HCT116 (cell line): Measurements from ENCODE around the gene KCNQ1OT1. TPM values are rescaled to one million over a fixed set of nuclear protein-coding genes. Genes with fewer than 3 reads are reported as not detected.

Source experiments
- ATAC-seq: fragments of 200-7000 bp; cut with Tn5 transposase; 2 replicates; pipeline ENCODE4 v1.9.1; 2020; ENCODE audit warnings: mild to moderate bottlenecking, moderate library complexity
- BruUV-seq: library from RNA; stranded (reverse); fragments of 400-500 nt; replicated peaks from 2 replicates; lab custom pipeline; 2021; lab: Mats Ljungman, UMichigan
- CTCF ChIA-PET: fragments of 300-600 bp; sonication (Branson Sonifier 250); formaldehyde crosslinking; loops from one replicate; lab custom pipeline; 2021; ENCODE audit warnings: antibody characterized with exemption; lab: Charles Lee
- POLR2A ChIA-PET: fragments of 300-600, 350-600 bp; sonication (Branson Sonifier 250); formaldehyde crosslinking; loops from one replicate; lab custom pipeline; 2021; ENCODE audit warnings: antibody characterized with exemption; lab: Charles Lee
- RAD21 ChIA-PET, 2 experiments: fragments of 300-600 bp; sonication (Branson Sonifier 250); formaldehyde crosslinking; loops; one replicate each; lab custom pipeline; 2023; ENCODE audit warnings: low total read pairs in 2 of 2; ENCODE audit not compliant: uncharacterized antibody in 2 of 2, unreplicated experiment in 2 of 2, low non-redundant PET in 1 of 2; lab: Charles Lee
- DNase-seq: peaks from one replicate; pipeline ENCODE4 v3.0.0-alpha.2; 2010; ENCODE audit warnings: low read depth, low spot score
- H2AFZ ChIP-seq: fragments of 200-600 bp; shearing (Covaris generic), sonication (generic); 2 replicates; pipeline ENCODE4 v1.6.1; 2017; ENCODE audit warnings: low read depth, mixed run types, mixed read lengths, antibody characterized with exemption, low read length; ENCODE audit not compliant: poor library complexity, severe bottlenecking
- H3K27ac ChIP-seq: 2 replicates; pipeline ENCODE4 v1.5.1; 2012; ENCODE audit warnings: low read depth, low read length
- H3K27me3 ChIP-seq: fragments of 200-600 bp; sonication (generic); 2 replicates; pipeline ENCODE4 v1.6.1; 2016; ENCODE audit warnings: mixed run types, low read length, mixed read lengths; ENCODE audit not compliant: insufficient read depth
- H3K36me3 ChIP-seq, 2 experiments: fragments of 200-500 bp in 1 of 2; fragments of 200-600 bp in 1 of 2; sonication (Bioruptor generic) in 1 of 2; sonication (generic) in 1 of 2; 2 replicates each; pipeline versions ENCODE4 v1.5.1 to v1.6.1; 2014 to 2016; ENCODE audit warnings: low read length in 2 of 2, inconsistent platforms in 1 of 2, mixed read lengths in 1 of 2, mixed run types in 1 of 2; ENCODE audit not compliant: insufficient read depth in 2 of 2, control insufficient read depth in 1 of 2
- H3K4me1 ChIP-seq, 2 experiments: fragments of 200-600 bp in 1 of 2; sonication (generic) in 1 of 2; 2 replicates each; pipeline versions ENCODE4 v1.5.1 to v1.6.1; 2012 to 2017; ENCODE audit warnings: low read length in 2 of 2, inconsistent platforms in 1 of 2, mild to moderate bottlenecking in 1 of 2, mixed read lengths in 1 of 2, mixed run types in 1 of 2, moderate library complexity in 1 of 2; ENCODE audit not compliant: insufficient read depth in 2 of 2, control insufficient read depth in 1 of 2
- H3K4me2 ChIP-seq: fragments of 200-600 bp; sonication (generic); 2 replicates; pipeline ENCODE4 v1.6.1; 2017; ENCODE audit warnings: mixed run types, low read length, mixed read lengths
- H3K4me3 ChIP-seq, 2 experiments: fragments of 200-600 bp in 1 of 2; sonication (generic) in 1 of 2; replicated peaks in 1 of 2; 2 replicates each; pipeline ENCODE4 v1.5.1; 2011 to 2016; ENCODE audit warnings: low read length in 2 of 2, control low read depth in 1 of 2, low read depth in 1 of 2, mild to moderate bottlenecking in 1 of 2, mixed read lengths in 1 of 2, mixed run types in 1 of 2
- H3K79me2 ChIP-seq: fragments of 200-600 bp; sonication (generic); 2 replicates; pipeline ENCODE4 v1.6.1; 2017; ENCODE audit warnings: mild to moderate bottlenecking, mixed run types, low read length, moderate library complexity, mixed read lengths; ENCODE audit not compliant: insufficient read depth
- H3K9ac ChIP-seq: fragments of 200-600 bp; sonication (generic); 2 replicates; pipeline ENCODE4 v1.6.1; 2016; ENCODE audit warnings: low read length, mixed read lengths
- H3K9me2 ChIP-seq: fragments of 200-600 bp; sonication (generic), shearing (Covaris generic); 2 replicates; pipeline ENCODE4 v1.6.1; 2017; ENCODE audit warnings: mixed run types, mild to moderate bottlenecking, moderate library complexity; ENCODE audit not compliant: insufficient read depth
- H3K9me3 ChIP-seq, 2 experiments: fragments of 200-500 bp in 1 of 2; fragments of 200-600 bp in 1 of 2; sonication (Bioruptor generic) in 1 of 2; sonication (generic) in 1 of 2; 2 replicates each; pipeline ENCODE4 v1.6.1; 2014 to 2017; ENCODE audit warnings: low read length in 2 of 2, mixed read lengths in 2 of 2, inconsistent platforms in 1 of 2, low read depth in 1 of 2, mild to moderate bottlenecking in 1 of 2, mixed run types in 1 of 2, moderate library complexity in 1 of 2; ENCODE audit not compliant: control insufficient read depth in 1 of 2, insufficient read depth in 1 of 2
- H4K20me1 ChIP-seq: fragments of 200-600 bp; sonication (generic), shearing (Covaris generic); 2 replicates; pipeline ENCODE4 v1.6.1; 2017; ENCODE audit warnings: mixed run types, mild to moderate bottlenecking, moderate library complexity; ENCODE audit not compliant: insufficient read depth
- CEBPB ChIP-seq: IDR thresholded peaks from 2 replicates; pipeline ENCODE4 v1.6.1; 2012; ENCODE audit warnings: low read depth
- EGR1 ChIP-seq: IDR thresholded peaks from 2 replicates; pipeline ENCODE4 v1.6.1; 2012; ENCODE audit warnings: low read depth
- EZH2 ChIP-seq: fragments of 200-600 bp; sonication (generic); IDR thresholded peaks from 2 replicates; pipeline ENCODE4 v1.6.1; 2017; ENCODE audit warnings: antibody characterized with exemption, mixed run types
- MAX ChIP-seq: IDR thresholded peaks from 2 replicates; pipeline ENCODE4 v1.6.1; 2012
- POLR2A ChIP-seq: IDR thresholded peaks from 2 replicates; pipeline ENCODE4 v1.7.0; 2011; ENCODE audit warnings: borderline replicate concordance; ENCODE audit not compliant: insufficient read depth, insufficient read length; ENCODE audit errors: extremely low read depth
- RAD21 ChIP-seq: IDR thresholded peaks from 2 replicates; pipeline ENCODE4 v1.6.1; 2012; ENCODE audit warnings: low read depth, mild to moderate bottlenecking
- SP1 ChIP-seq: IDR thresholded peaks from 2 replicates; pipeline ENCODE4 v1.6.1; 2012; ENCODE audit warnings: low read depth
- SRF ChIP-seq: IDR thresholded peaks from 2 replicates; pipeline ENCODE4 v1.6.1; 2012; ENCODE audit warnings: low read depth
- TCF7L2 ChIP-seq: IDR thresholded peaks from 2 replicates; pipeline ENCODE4 v1.7.0; 2011; ENCODE audit warnings: borderline replicate concordance, inconsistent platforms; ENCODE audit not compliant: insufficient read depth, insufficient read length; ENCODE audit errors: extremely low read depth
- ZFX ChIP-seq: fragments of 450-650 bp; IDR thresholded peaks from 2 replicates; pipeline ENCODE4 v1.6.1; 2017
- ZNF274 ChIP-seq: fragments of 200-500 bp; sonication (Bioruptor generic); IDR thresholded peaks from 2 replicates; pipeline ENCODE4 v1.6.1; 2014; ENCODE audit warnings: mild to moderate bottlenecking, low read depth, low read length, inconsistent platforms
- intact Hi-C: fragments of 100-400 bp; cut with micrococcal nuclease; formaldehyde crosslinking; loops from 2 replicates; pipeline ENCODE4 v1.10.0; 2022
- total RNA-seq: library from RNA; stranded (reverse); gene quantifications from one replicate; pipeline ENCODE4 v1.2.1, GENCODE V29; 2021; ENCODE audit not compliant: unreplicated experiment
- TF ChIP-seq, protein P1 (sequence below): IDR thresholded peaks from 2 replicates; pipeline ENCODE4 v1.6.1; 2012; ENCODE audit warnings: low read depth
- TF ChIP-seq, protein P2 (sequence below): IDR thresholded peaks from 2 replicates; pipeline ENCODE4 v1.6.1; 2012

Gene KCNQ1OT1
- total RNA-seq, 1 experiment from 2014 or later = 1.1 TPM

DNA sequence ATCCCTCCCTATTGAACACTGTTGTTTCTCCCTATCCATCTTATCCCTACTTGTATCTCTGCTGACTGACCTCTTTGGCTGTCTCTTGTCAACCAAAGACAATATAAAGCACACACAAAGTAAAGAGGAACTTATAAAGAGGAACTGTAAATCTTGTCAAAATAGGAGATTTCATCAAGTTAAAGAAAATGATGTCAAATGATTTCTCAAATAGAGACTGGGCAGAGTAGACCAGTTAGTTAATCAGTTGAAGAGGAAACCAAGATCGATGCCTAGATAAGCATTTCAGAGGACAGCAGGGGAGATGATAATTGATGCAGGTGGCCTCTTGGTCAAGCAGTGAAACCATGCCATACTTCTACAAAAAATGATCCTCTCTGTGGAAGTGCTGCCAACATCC is 22.7 kb downstream of the KCNQ1OT1 start:
- ChIA-PET POLR2A (no interaction called here), CTCF (no interaction called here), RAD21 (no interaction called here)
- H3K27me3 ChIP-seq = no peaks in the 10 kb centered on the region
- intact Hi-C loops = no loop called here
- H3K4me1 ChIP-seq = no peaks in the 10 kb centered on the region
- BruUV-seq = no TSS peak
- H3K9me3 ChIP-seq = no peaks in the 10 kb centered on the region
- H3K9me2 ChIP-seq = no peaks in the 10 kb centered on the region
- H3K4me2 ChIP-seq = no peak overlapping the region
- no peak overlapping the region for H3K4me3 ChIP-seq
- no peak for ATAC-seq
- no peak for TF ChIP-seq ZFX
- TF ChIP-seq SP1 = no peak
- TF ChIP-seq ZNF274 = no peak
- TF ChIP-seq, protein P1, sequence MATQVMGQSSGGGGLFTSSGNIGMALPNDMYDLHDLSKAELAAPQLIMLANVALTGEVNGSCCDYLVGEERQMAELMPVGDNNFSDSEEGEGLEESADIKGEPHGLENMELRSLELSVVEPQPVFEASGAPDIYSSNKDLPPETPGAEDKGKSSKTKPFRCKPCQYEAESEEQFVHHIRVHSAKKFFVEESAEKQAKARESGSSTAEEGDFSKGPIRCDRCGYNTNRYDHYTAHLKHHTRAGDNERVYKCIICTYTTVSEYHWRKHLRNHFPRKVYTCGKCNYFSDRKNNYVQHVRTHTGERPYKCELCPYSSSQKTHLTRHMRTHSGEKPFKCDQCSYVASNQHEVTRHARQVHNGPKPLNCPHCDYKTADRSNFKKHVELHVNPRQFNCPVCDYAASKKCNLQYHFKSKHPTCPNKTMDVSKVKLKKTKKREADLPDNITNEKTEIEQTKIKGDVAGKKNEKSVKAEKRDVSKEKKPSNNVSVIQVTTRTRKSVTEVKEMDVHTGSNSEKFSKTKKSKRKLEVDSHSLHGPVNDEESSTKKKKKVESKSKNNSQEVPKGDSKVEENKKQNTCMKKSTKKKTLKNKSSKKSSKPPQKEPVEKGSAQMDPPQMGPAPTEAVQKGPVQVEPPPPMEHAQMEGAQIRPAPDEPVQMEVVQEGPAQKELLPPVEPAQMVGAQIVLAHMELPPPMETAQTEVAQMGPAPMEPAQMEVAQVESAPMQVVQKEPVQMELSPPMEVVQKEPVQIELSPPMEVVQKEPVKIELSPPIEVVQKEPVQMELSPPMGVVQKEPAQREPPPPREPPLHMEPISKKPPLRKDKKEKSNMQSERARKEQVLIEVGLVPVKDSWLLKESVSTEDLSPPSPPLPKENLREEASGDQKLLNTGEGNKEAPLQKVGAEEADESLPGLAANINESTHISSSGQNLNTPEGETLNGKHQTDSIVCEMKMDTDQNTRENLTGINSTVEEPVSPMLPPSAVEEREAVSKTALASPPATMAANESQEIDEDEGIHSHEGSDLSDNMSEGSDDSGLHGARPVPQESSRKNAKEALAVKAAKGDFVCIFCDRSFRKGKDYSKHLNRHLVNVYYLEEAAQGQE = no peak
- TF ChIP-seq, all 23 proteins: peak for 0
- Histone ChIP-seq H3K27ac (no peak overlapping the region), H3K36me3 (no peaks in the 10 kb centered on the region), H3K79me2 (peaks cover 31% of the 10 kb centered on the region), H3K9ac (no peak overlapping the region), H2AFZ (no peak overlapping the region), H4K20me1 (no peaks in the 10 kb centered on the region)
- no peak for DNase-seq

DNA sequence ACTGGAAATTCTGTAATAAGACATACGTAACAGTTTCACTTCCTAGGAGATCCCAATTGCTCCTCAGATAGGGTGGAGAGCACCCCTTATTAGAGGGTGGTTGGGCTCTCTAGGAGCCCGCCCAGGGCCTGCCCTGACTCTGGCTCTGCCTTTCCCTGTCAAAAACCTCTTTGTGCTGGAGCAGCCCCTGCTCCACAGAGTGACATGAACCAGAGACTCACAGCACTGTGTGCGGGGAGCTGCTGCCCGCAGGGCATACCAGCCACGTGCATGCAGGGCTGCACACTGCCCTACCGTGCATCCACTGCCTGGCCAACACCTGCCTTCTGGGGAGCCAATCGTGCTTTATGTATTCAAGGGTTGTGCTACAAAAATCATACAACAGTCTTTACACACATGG is 24.3 kb downstream of the KCNQ1OT1 start:
- CTCF ChIA-PET = no interaction called here
- DNase-seq = no peak
- Histone ChIP-seq H3K36me3 (no peaks in the 10 kb centered on the region), H3K4me3 (no peak overlapping the region), H3K4me2 (no peak overlapping the region), H3K4me1 (no peaks in the 10 kb centered on the region), H3K9ac (no peak overlapping the region), H3K9me3 (no peaks in the 10 kb centered on the region), H3K79me2 (peaks cover 20% of the 10 kb centered on the region)
- intact Hi-C loops = no loop called here
- ATAC-seq = no peak
- TF ChIP-seq CEBPB (no peak), SRF (no peak), EGR1 (no peak), POLR2A (no peak), SP1 (no peak), TCF7L2 (no peak), RAD21 (no peak), MAX (no peak), EZH2 (no peak)
- TF ChIP-seq, protein P2, sequence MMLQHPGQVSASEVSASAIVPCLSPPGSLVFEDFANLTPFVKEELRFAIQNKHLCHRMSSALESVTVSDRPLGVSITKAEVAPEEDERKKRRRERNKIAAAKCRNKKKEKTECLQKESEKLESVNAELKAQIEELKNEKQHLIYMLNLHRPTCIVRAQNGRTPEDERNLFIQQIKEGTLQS = no peak
- TF ChIP-seq, protein P1 = no peak
- TF ChIP-seq, all 23 proteins: peak for 0
- Histone ChIP-seq H3K27me3 (no peaks in the 10 kb centered on the region), H3K27ac (no peak overlapping the region), H3K9me2 (no peaks in the 10 kb centered on the region), H2AFZ (no peak overlapping the region), H4K20me1 (no peaks in the 10 kb centered on the region)
- no TSS peak for BruUV-seq
- ChIA-PET RAD21 (no interaction called here), POLR2A (no interaction called here)
